Measurements from ENCODE around the gene LMO4. TPM values are rescaled to one million over a fixed set of nuclear protein-coding genes. Genes with fewer than 3 reads are reported as not detected.

The LMO4 gene
- total and polyA plus RNA-seq, 2 experiments from 2014 or later: 35.6 to 96.2 TPM

- no peak for TF ChIP-seq ETS1 (IDR thresholded peaks at IDR 0.05)
- no peak for TF ChIP-seq EZH2 (IDR thresholded peaks at IDR 0.05; ENCODE audit: low read depth, unreplicated experiment)
- no peak for TF ChIP-seq ZNF331 (CRISPR knock-in tag; IDR thresholded peaks at IDR 0.05; ENCODE audit: low read depth)
- TF ChIP-seq REST (IDR thresholded peaks at IDR 0.05; ENCODE audit: unreplicated experiment): no peak
Measured at GRCh38 chr1:87362063-87362833, 33.6 kb downstream of the LMO4 start (continued).

GRCh38 chr1:87362834-87363426 lies 34.2 kb downstream of the LMO4 start:
- DNase-seq (ENCODE audit: low spot score): no peak
- Histone ChIP-seq H3K27me3 (ENCODE audit: insufficient read depth) (no peaks in the 10 kb centered on the region), H3K27ac (ENCODE audit: low read depth) (no peak overlapping the region), H3F3A (replicated peaks; ENCODE audit: low read depth) (no peaks in the 10 kb centered on the region), H3K79me2 (replicated peaks; ENCODE audit: insufficient read depth) (no peaks in the 10 kb centered on the region), H3K36me3 (ENCODE audit: insufficient read depth) (no peaks in the 10 kb centered on the region), H3K4me2 (no peak overlapping the region), H3K4me3 (no peak overlapping the region), H3K4me1 (ENCODE audit: insufficient read depth) (no peaks in the 10 kb centered on the region), H2AFZ (no peak overlapping the region), H4K20me1 (replicated peaks; ENCODE audit: insufficient read depth) (no peaks in the 10 kb centered on the region), H3K9me2 (ENCODE audit: insufficient read depth) (0 out of 2 replicates have a peak, but pooled peaks cover 4% of the 10 kb centered on the region)
- no peak overlapping the region for H3K4me3 Mint-ChIP-seq
- peaks cover 12% of the 10 kb centered on the region for H3K36me3 Mint-ChIP-seq (ENCODE audit: low read depth)
- no peak overlapping the region for H3K27ac Mint-ChIP-seq
- H3K4me1 Mint-ChIP-seq: no peaks in the 10 kb centered on the region
- TF ChIP-seq JUNB (IDR thresholded peaks at IDR 0.05; ENCODE audit: unreplicated experiment) (no peak), ZNF331 (CRISPR knock-in tag; IDR thresholded peaks at IDR 0.05; ENCODE audit: low read depth) (no peak), ETS1 (IDR thresholded peaks at IDR 0.05) (no peak)
- H3K9me3 Mint-ChIP-seq: peaks cover 13% of the 10 kb centered on the region
- H3K27me3 Mint-ChIP-seq (ENCODE audit: insufficient read depth, low read depth, poor library complexity): peaks cover 1% of the 10 kb centered on the region
- no peak for ATAC-seq

Measured in GM23338 (cell line).